IPS DF 4.7 (cell line): ENCODE results near the gene MSI2.

Experiments
- DNase-seq: peaks from one replicate; pipeline ENCODE4 v3.0.0-alpha.2; 2013; ENCODE audit warnings: low spot score; ENCODE audit errors: extremely low read depth

The MSI2 gene

DNA sequence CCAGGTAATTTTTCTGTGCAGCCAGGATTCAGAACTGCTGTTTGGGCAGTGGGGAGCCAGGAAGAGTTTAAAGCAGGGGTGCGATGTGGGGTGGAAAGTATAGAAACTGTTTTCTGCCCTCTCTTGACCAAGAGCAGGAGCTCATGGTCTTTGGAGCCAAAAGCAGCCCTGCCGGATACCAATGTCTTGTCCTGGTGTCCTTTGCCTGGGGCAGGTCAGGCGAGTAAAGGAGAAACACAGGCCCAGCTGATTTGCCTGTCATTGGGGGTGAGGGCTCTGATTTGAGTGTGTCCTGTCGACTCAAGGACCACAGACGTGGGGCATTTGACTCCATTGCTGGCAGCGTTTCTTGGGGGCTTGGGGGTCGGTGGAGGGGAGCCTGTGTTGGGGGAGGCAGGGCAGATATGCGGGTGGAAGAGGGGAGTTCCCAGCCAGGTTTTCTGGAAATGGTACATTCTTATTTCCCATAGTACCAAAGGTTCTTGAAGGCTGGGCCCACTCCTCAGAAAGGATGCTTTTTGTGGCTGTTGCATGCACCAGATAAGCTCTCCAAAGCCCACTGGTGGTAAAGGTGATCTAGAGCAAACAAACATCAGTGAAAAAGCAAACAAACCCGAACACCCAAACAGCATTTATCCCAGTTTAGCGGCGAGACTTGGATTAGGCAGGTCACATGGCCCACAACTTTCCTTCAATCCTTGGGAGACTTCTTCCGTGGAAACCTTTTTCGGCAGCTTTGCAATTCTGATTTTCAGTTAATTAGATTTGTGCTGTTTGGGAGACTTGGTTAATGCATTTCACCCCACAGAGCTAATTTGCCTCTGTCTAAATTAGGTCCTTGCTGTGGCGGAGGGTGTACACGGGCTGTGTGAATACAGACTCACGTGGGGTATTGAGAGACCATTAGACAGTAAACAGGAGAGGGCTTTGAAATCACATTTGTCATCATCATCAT is 59.0 kb downstream of the MSI2 start:
- no peak for DNase-seq

DNA sequence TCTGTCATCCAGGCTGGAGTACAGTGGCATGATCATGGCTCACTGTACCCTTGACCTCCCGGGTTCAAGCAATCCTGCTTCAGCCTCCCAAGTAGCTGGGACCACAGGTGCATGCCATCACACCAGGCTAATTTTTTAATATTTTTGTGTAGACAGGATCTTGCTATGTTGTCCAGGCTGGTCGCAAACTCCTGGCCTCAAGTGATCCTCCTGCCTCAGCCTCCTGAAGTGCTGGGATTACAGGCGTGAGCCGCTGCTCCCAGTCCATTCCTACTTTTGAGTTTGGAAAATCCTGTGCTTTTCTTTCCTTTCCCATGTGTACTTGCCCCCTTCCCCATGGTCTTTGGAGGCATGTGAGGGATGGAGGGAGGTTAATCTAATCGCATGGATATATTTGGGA is 60.0 kb downstream of the MSI2 start:
- no peak for DNase-seq

DNA sequence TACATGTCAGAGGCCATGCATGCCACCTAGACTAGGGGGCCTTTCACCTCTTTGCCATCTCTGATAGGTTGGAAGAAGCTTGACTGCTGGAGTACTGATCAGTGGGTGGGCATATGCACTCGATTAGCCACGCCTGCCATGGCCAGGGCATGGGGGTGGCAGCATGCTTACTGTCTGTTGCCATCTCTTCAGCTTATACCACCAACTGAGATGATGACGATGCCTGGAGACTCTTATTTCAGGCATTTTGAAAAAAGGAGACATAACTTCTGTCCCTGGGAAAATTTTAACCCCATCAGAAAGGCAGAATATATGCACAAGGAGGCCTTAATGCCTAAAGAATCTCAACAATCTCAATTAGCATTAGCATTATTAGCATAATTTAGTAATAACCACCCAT is 60.8 kb downstream of the MSI2 start:
- no peak for DNase-seq

DNA sequence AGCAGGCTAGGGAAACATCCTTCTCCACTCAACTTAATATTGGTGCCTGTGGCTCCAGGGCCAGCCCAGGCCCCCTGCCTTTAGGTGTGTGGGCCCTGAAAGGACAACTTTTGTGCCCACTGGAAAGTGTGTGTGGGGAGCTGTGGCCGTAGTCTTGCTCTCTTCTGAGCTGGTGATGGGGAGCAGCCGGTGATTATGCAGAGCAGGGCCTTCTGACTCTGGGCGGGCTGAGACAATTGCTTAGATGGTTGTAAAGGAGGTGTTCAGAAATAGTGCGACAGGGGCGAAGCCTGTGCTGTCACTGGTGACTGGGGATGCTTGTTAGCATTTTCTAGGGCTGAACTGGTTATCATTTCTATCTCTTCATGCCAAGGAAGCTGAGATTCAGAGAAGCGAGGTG is 62.6 kb downstream of the MSI2 start:
- DNase-seq, result no peak

DNA sequence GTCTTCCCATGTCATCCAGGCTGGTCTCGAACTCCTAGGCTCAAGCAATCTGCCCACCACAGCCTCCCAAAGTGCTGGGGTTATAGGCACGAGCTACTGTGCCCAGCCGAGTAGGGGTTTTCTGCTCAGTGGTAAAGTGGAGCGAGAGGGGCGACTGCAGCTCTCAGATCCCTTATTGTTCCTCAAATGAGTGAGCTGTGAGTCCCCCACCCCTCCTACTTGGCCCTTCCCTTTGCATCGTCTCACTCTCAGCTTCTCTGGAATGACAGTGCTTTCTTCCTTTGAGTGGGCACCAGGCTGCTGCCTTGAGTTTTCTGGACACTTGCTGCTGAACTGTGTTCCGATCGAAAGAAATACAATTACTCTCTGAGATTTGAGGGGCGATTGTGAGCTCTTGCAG is 63.5 kb downstream of the MSI2 start:
- DNase-seq, result no peak

DNA sequence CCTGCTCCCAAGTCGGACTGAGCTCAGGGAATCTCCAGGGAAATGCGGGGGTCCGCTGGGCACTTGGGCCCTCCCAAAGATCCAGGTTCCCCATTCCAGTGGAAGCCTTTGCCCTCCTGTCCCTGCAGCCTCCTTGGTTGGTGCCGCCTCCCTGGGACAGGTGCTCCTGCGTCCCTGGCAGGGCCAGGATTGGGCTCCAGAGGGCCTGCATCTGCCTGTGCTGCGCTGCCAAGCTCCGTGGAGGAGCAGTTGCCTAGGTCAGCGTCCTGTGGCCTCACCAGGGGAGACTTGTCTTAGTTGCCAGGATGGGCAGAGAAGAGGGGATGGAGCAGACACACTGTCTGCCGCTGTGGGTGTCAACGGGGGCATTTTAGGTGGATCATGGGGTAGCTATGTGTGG is 67.1 kb downstream of the MSI2 start:
- DNase-seq, result no peak

DNA sequence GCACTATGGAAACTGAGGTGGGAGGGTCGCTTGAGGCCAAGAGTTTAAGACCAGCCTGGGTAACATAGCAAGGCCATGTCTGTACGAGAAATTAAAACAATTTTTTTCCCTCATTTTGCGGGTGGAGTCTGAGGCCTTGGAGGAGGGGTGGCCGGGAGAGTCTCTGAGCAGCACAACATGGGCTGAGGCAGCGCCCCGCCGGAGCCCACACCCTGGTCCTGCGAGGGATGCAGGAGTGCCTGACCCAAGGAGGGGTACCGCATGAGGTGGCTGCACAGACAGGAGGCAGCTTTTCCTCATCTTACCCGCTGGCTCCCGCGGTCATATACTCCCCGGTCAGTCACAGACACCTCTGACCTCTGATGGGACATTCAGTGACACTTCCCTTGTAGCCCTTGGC is 67.7 kb downstream of the MSI2 start:
- no peak for DNase-seq

DNA sequence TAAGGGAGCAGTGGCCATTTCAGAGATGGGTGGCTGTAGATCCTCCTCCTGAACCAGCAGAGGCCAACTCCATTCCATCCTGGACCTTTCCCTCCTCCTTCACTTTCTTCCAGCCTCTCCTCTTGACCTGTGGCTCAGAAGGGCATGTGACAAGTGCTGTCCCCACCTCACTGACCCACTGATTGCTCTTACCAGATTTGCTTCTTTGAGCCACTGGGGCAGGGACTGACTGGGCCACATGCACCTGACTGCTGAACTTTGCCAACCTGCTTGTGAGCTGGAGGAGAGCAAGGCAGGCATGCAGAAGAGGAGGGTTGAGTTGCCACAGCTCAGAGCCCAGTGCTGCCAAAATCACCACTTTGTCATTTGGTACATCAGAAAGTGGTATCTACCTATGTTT is 68.3 kb downstream of the MSI2 start:
- DNase-seq, result no peak

DNA sequence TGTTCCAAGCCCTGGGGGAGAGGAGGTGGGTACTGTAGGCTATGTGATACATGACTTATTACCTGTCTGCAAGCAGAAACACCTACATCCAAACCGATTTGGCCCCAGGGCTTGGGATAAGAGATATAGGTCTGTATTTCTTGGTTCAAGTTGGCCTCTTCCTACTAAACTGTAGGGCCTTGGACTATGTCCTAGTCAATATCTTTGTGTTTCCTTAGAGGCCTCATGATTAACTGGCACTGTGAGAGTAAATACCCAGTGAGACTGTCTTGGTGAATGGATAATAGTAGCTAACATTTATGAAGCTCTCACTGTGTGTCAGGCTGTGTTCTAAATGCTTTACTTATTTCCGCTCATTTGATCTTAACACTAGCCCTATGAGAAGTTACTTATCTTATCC is 70.0 kb downstream of the MSI2 start:
- DNase-seq, result no peak

DNA sequence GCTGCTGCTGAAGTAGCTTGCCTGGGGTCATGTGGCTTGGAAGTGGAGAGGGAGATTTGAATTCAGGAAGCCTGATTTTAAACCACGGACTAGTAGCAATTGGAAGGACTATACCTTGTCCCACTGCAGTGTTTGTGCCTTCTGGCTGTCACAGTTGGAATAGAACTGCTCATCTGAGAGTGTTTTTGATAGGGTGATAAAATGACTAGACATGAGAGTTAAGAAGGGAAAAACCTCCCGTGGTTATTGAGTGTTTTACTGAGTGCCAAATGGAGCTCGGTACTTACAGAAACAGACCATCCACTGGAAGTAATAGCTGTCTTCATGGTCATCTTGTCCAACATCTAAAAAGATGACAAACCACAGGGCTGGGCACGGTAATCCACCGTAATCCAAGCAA is 70.4 kb downstream of the MSI2 start:
- no peak for DNase-seq

DNA sequence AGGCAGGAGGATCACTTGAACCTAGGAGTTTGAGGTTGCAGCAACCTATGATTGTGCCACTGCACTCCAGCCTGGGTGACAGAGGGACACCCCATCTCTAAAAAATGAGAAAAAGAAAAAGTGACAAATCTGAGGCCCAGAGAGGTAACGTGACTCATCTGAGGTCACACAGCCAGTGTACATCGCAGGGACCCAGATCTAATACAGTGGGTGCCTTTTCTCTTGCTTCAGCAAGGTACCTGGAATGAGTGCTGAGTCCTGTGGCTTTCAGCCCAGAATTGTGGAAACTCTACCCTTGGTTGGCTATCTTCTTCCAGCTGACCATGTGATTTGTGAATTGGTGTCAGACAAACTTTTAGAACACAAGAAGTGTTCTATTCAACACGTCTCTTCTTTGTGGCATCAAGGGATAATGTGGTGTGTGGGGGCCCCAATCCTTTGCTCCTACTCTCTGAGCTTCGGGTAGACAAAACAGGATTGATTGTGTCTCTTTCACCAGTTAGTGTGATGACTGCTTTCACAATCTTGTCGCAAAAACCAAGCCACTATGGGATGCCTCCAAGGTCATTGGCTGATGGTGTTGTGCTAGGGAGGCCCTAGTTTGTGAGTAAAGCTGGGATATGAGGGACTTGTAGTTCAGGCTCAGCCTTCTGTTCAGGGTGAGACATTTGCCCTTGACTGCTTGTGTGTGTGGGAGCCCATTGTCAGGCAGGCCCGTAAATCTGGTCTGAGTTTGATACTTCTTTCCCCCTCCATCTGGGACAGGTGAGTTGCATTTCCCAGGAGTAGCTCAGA is 71.0 kb downstream of the MSI2 start:
- no peak for DNase-seq

DNA sequence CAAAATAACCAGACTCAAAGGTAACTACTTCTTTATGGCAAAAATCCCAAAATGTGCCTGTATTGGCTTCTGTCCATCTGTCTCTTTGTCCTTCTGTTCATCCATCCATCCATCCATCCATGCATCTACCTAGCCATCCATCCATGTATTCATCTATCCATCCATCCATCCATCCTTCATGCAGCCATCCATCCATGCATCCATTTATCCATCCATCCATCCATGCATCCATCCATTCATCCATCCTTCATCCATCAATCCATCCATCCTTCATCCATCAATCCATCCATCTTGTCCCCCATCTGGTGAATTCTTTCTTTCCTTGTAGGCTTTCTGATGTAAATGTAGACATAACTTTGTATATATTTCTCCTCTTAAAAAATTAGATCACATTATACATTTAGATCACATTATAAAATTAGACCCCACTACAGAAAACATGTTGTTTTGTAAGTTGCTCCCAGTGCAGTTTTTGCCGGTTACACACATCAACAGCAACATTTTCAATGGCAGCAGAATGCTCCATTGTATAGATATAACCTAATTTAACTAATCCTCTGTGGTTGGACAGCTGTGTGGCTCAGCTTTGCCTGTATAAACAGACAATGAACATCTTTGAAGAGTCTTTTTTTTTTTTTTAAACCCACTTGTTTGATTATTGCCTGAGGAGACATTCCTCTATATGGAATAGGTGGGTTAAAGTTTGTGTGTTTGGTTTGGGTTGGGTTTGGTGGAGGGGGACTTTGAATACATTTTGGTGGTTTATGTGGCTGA is 72.0 kb downstream of the MSI2 start:
- no peak for DNase-seq

DNA sequence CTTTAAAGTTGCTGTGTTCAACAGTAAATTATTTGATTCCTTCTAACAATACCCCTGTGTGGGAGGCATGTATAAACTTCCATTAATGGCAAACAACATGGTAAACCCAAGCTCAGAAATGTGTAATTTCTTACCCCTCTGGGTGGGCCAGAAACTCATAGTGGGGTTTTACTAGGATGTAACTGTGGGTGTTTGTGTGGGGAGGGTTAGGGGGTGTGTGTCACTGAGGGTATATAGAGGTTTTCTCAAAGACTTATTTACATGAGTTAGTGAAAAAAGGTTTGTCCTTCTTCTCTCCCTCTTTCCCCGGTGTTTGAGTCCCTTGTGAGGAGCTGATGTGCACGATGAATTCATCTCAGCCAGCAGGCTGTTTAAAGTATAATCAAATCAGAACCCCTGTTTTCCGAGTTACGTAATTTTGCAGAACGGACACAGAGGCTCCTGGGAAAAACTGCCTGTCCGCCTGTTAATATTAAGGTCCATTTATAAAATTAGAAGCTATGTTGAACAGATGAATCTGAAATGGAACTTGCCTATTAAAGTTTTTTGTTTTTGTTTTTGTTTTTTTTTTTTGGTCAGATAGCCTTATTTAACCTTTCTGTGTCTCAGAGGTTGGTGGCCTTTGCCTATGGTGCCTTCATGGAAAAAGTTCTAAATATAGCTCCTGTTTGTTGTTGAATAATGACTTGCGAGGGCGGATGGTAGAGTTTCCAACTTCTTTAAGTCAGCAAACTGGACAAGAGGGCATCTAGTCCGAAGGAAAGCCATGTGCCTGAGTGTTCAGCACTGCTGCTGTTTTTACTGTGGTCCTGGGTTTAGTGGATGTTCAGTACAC is 73.3 kb downstream of the MSI2 start:
- no peak for DNase-seq

DNA sequence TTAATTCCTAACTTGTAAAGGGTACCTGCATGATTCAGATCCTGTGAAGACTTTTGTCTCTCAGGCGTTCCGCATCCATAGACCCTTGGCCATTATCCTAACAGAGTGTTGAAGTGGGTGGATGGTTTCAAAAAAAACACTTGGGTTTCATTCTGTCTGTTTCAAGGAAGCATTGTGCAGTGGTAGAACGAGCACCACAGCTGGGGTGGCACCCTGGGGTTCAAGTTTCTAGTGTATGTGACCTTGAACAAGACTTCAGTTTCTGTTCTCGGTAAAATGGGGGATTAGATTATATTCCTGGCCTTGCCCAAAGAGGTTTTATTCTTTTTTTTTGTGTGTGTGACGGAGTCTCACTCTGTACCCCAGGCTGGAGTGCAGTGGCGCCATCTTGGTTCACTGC is 74.3 kb downstream of the MSI2 start:
- no peak for DNase-seq

DNA sequence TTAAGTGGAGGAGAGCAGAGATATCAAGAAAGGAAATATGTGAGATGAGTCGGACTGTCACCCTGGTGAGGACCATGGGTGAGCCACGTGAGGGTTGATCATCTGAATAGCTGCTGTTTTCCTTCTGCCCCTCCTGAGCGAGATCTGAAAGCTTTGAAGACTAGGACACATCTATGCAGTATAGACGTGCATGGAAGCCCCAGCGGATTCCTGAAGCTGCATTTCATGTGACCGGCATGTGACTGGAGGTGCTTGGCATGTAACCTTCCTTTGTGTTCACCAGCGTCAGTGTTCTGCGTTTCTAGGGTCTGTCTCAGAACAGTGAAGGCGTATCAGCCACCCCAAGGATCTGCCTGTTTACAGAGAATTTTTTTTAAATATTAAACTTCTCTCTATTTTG is 75.1 kb downstream of the MSI2 start:
- DNase-seq, result no peak

DNA sequence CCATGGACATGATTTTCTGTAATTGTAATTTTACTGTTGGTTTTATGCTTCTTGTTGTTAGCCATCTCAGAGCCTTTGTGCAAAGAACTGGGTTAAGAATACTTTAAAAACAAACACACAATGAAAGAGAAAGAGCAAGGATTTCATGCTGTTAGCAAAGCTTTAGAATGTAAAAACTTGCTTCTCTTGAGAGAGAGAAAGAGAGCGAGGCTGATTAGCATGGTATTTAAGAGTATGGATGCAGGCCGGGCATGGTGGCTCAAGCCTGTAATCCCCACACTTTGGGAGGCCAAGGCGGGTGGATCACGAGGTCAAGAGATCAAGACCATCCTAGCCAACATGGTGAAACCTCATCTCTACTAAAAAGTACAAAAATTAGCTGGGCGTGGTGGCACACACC is 76.2 kb downstream of the MSI2 start:
- DNase-seq, result no peak

DNA sequence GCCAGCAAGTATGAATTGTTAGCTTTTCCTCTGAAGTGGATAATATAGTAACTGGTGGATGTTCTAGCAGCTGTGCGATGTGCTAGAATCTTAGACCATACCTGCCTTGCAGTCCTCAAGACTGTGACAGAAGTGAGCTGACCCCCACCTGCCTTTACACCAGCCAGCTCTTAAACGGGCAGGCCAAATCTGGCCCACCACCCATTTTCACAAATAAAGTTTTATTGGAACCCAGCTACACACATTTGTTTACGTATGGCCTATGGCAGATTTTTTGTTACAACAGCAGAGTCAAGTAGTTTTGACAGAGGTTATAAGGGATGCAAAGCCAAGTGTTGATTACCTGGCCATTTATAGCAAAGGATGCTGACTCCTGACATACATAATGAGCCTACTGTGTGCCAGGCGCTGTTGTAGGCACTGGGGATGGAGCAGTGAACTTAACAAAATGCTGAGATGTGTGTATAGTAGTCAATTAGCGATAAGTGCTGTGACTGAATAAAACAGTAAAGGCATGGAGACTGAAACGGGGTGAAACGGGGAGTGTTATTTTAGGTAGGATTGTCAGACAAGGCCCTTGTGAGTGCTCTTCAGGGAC is 79.0 kb downstream of the MSI2 start:
- DNase-seq, result no peak

DNA sequence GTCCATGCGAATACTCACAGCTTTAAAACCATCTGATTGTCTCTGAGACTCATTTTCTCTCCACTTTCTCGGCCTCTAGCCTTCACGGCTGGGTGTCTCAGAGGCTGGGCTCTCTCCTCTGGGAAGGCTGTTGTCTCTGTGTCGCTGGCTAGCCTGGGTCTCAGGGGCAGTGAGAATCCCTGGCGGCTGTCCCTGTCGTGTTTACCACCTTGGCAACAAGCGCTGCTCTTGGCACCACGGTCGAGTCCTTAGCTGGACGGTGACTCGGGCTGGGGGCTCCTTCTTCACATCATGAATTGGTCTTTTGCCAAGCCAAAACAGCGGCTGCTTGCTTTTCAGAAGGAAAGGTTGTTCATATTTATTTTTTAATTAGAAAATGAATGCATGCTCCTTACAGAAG is 81.1 kb downstream of the MSI2 start:
- DNase-seq, result no peak

DNA sequence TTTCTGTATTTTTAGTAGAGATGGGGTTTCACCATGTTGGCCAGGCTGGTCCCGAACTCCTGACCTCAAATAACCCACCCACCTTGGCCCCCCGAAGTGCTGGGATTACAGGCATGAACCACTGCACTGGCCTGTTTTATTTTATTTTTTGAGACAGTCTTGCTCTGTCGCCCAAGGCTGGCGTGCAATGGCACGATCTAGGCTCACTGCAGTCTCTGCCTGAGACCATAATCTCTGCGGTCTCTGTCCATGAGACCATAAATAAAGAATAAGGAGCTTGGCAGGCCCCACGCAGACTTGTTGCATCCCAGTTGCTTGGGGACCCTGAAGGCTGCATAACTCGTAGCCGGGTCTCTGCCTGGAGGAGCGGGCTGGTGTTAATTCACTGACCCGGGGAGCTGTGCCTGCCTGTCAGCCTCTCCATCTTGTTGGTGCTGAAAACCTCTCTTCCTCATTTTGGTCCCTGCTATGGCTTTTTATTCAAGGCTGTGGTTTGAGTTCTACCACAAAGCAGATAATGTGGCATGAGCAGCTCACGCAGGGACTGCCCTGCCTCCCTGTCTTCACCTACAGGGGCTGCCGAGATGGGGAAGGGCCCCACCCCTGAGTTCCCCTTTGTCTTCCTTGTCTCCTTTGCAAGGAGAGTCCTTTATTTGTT is 82.1 kb downstream of the MSI2 start:
- no peak for DNase-seq
